H1 (cell line): ENCODE results near the gene ADCY3. TPM values are rescaled to one million over a fixed set of nuclear protein-coding genes. Genes with fewer than 3 reads are reported as not detected.
A peak's percentile ranks its signal among the peaks of the same experiment; 100 is the strongest.

Source experiments
- CTCF ChIA-PET: fragments of 300-600 bp; sonication (Branson Sonifier 250); formaldehyde crosslinking; loops from one replicate; lab custom pipeline; 2021; ENCODE audit not compliant: partially characterized antibody; lab: Charles Lee
- POLR2A ChIA-PET: fragments of 300-600 bp; sonication (Branson Sonifier 250); formaldehyde crosslinking; loops from one replicate; lab custom pipeline; 2021; ENCODE audit warnings: inconsistent platforms; ENCODE audit not compliant: partially characterized antibody; lab: Charles Lee
- DNase-seq, 2 experiments: peaks; one replicate each; pipeline versions ENCODE4 v3.0.0 to v3.0.0-alpha.2; 2010 to 2022; ENCODE audit warnings: low spot score in 2 of 2, low read depth in 1 of 2, mixed read lengths in 1 of 2
- FAIRE-seq: peaks from 2 replicates; lab custom pipeline; 2011; peaks lifted over from hg19 to GRCh38; lab: Jason Lieb, UNC
- H2AFZ ChIP-seq: 2 replicates; pipeline ENCODE4 v1.8.1; 2012; ENCODE audit warnings: low read length, inconsistent platforms
- H2AK5ac ChIP-seq: 2 replicates; pipeline ENCODE4 v1.6.1; 2013; ENCODE audit warnings: low read depth, low read length
- H2BK120ac ChIP-seq: replicated peaks from 2 replicates; pipeline ENCODE3; 2013; ENCODE audit warnings: low read depth, low read length, inconsistent platforms
- H2BK12ac ChIP-seq: 2 replicates; pipeline ENCODE4 v1.6.1; 2013; ENCODE audit warnings: low read depth, low read length
- H2BK15ac ChIP-seq: 2 replicates; pipeline ENCODE4 v1.6.1; 2013; ENCODE audit warnings: low read length
- H2BK20ac ChIP-seq: 2 replicates; pipeline ENCODE4 v1.6.1; 2013; ENCODE audit warnings: low read length
- H2BK5ac ChIP-seq: 2 replicates; pipeline ENCODE4 v1.6.1; 2013; ENCODE audit warnings: low read depth, low read length
- H3K14ac ChIP-seq: 2 replicates; pipeline ENCODE4 v1.6.1; 2013; ENCODE audit warnings: inconsistent platforms; ENCODE audit not compliant: insufficient read length
- H3K18ac ChIP-seq: 2 replicates; pipeline ENCODE4 v1.6.1; 2013; ENCODE audit warnings: low read length; ENCODE audit errors: extremely low read depth
- H3K23ac ChIP-seq: 2 replicates; pipeline ENCODE4 v1.6.1; 2013; ENCODE audit warnings: inconsistent platforms; ENCODE audit not compliant: insufficient read length
- H3K23me2 ChIP-seq: 2 replicates; pipeline ENCODE4 v1.6.1; 2013; ENCODE audit warnings: low read depth, low read length
- H3K27ac ChIP-seq: 2 replicates; pipeline ENCODE4 v1.6.1; 2011; ENCODE audit warnings: low read depth, low read length, inconsistent platforms
- H3K27me3 ChIP-seq, 4 experiments: replicated peaks in 1 of 4; 1 replicate in 1 of 4; 2 replicates in 3 of 4; pipeline versions ENCODE4 v1.6.1 to v1.8.1; 2011 to 2013; ENCODE audit warnings: low read length in 3 of 4, mild to moderate bottlenecking in 3 of 4, inconsistent platforms in 2 of 4, mixed read lengths in 2 of 4, moderate library complexity in 1 of 4; ENCODE audit not compliant: control insufficient read depth in 3 of 4, insufficient read depth in 3 of 4; ENCODE audit errors: extremely low read depth in 1 of 4
- H3K36me3 ChIP-seq, 4 experiments: 2 replicates each; pipeline versions ENCODE4 v1.6.1 to v1.8.1; 2011 to 2013; ENCODE audit warnings: mild to moderate bottlenecking in 4 of 4, low read length in 3 of 4, moderate library complexity in 2 of 4, control low read depth in 1 of 4, inconsistent platforms in 1 of 4; ENCODE audit not compliant: insufficient read depth in 4 of 4, control insufficient read depth in 2 of 4
- H3K4ac ChIP-seq: replicated peaks from 2 replicates; pipeline ENCODE3; 2013; ENCODE audit warnings: low read length, low read depth, mixed read lengths, inconsistent platforms; ENCODE audit not compliant: insufficient read length
- H3K4me1 ChIP-seq, 4 experiments: replicated peaks in 1 of 4; 1 replicate in 1 of 4; 2 replicates in 3 of 4; pipeline versions ENCODE4 v1.6.1 to v1.8.1; 2011 to 2013; ENCODE audit warnings: low read length in 3 of 4, inconsistent platforms in 2 of 4, mixed read lengths in 1 of 4; ENCODE audit not compliant: insufficient read depth in 4 of 4, control insufficient read depth in 3 of 4
- H3K4me2 ChIP-seq, 2 experiments: 2 replicates each; pipeline versions ENCODE4 v1.6.1 to v1.8.1; 2011 to 2013; ENCODE audit warnings: low read depth in 2 of 2, low read length in 2 of 2, control low read depth in 1 of 2, inconsistent platforms in 1 of 2, mild to moderate bottlenecking in 1 of 2; ENCODE audit not compliant: insufficient read depth in 1 of 2
- H3K4me3 ChIP-seq, 4 experiments: fragments of 200-600, 300-600 bp in 1 of 4; sonication (generic), shearing (Covaris generic), sonication (Bioruptor Twin) in 1 of 4; 2 replicates each; pipeline versions ENCODE4 v1.5.1 to v1.8.1; 2011 to 2016; ENCODE audit warnings: low read length in 4 of 4, low read depth in 3 of 4, control low read depth in 2 of 4, inconsistent platforms in 2 of 4, mild to moderate bottlenecking in 2 of 4, mixed read lengths in 1 of 4, moderate library complexity in 1 of 4; ENCODE audit not compliant: insufficient read depth in 2 of 4; ENCODE audit errors: extremely low read depth in 1 of 4
- H3K56ac ChIP-seq: replicated peaks from 2 replicates; pipeline ENCODE3; 2013; ENCODE audit warnings: low read depth, mild to moderate bottlenecking, mixed read lengths, low read length, inconsistent platforms; ENCODE audit not compliant: insufficient read length
- H3K79me1 ChIP-seq: 2 replicates; pipeline ENCODE4 v1.6.1; 2013; ENCODE audit warnings: low read depth, low read length, control low read depth
- H3K79me2 ChIP-seq, 2 experiments: 2 replicates each; pipeline versions ENCODE4 v1.6.1 to v1.8.1; 2012 to 2013; ENCODE audit warnings: low read length in 2 of 2, mild to moderate bottlenecking in 2 of 2, inconsistent platforms in 1 of 2; ENCODE audit not compliant: insufficient read depth in 2 of 2, control insufficient read depth in 1 of 2
- H3K9ac ChIP-seq, 4 experiments: replicated peaks in 1 of 4; 1 replicate in 1 of 4; 2 replicates in 3 of 4; pipeline versions ENCODE4 v1.6.1 to v1.8.1; 2011 to 2013; ENCODE audit warnings: low read depth in 3 of 4, low read length in 3 of 4, control low read depth in 2 of 4, mild to moderate bottlenecking in 2 of 4, moderate library complexity in 2 of 4, inconsistent platforms in 1 of 4; ENCODE audit errors: extremely low read depth in 1 of 4
- H3K9me3 ChIP-seq, 2 experiments: 2 replicates each; pipeline versions ENCODE4 v1.6.1 to v1.8.1; 2012 to 2013; ENCODE audit warnings: mild to moderate bottlenecking in 2 of 2, moderate library complexity in 2 of 2, control low read depth in 1 of 2, inconsistent platforms in 1 of 2, low read depth in 1 of 2, low read length in 1 of 2, mixed read lengths in 1 of 2; ENCODE audit not compliant: insufficient read depth in 2 of 2
- H4K20me1 ChIP-seq, 2 experiments: replicated peaks in 1 of 2; 2 replicates each; pipeline versions ENCODE3 to v1.8.1; 2011 to 2013; ENCODE audit warnings: inconsistent platforms in 2 of 2, low read length in 2 of 2, mild to moderate bottlenecking in 1 of 2; ENCODE audit not compliant: insufficient read depth in 2 of 2, control insufficient read depth in 1 of 2
- H4K5ac ChIP-seq: 2 replicates; pipeline ENCODE4 v1.6.1; 2013; ENCODE audit warnings: low read length, low read depth, mixed read lengths, inconsistent platforms; ENCODE audit not compliant: insufficient read length
- H4K8ac ChIP-seq: 2 replicates; pipeline ENCODE4 v1.8.0; 2013; ENCODE audit warnings: mild to moderate bottlenecking, moderate library complexity, low read length, inconsistent platforms; ENCODE audit not compliant: insufficient read depth; ENCODE audit errors: extremely low read depth
- H4K91ac ChIP-seq: replicated peaks from 2 replicates; pipeline ENCODE3; 2013; ENCODE audit warnings: low read length, mixed read lengths, inconsistent platforms; ENCODE audit not compliant: insufficient read length
- BACH1 ChIP-seq: IDR thresholded peaks from 2 replicates; pipeline ENCODE4 v1.6.1; 2012; ENCODE audit warnings: low read length, improper control_type of control experiment
- CTBP2 ChIP-seq: IDR thresholded peaks from 2 replicates; pipeline ENCODE4 v1.7.0; 2011; ENCODE audit warnings: borderline replicate concordance, mild to moderate bottlenecking, moderate library complexity, mixed read lengths, low read length; ENCODE audit not compliant: insufficient read depth, insufficient read length
- TAF7 ChIP-seq: optimal IDR thresholded peaks from 2 replicates; pipeline ENCODE3; 2011; ENCODE audit warnings: low read depth, mild to moderate bottlenecking, inconsistent platforms, low read length, moderate library complexity, borderline replicate concordance
- WGBS, 2 experiments: shearing (Covaris generic) in 1 of 2; methylation state at CpG; one replicate each; pipeline versions ENCODE4 v1.1.6 to v1.1.7; 2013 to 2015; ENCODE audit warnings: low lambda C conversion rate in 2 of 2, mixed read lengths in 2 of 2, inconsistent platforms in 1 of 2, low coverage in 1 of 2, missing lambda C conversion rate in 1 of 2; ENCODE audit not compliant: insufficient replicate concordance in 2 of 2, insufficient coverage in 1 of 2, insufficient read length in 1 of 2; ENCODE audit errors: extremely low coverage in 1 of 2, missing lambda C conversion rate in 1 of 2; 5-methylcytosine and 5-hydroxymethylcytosine counted together
- polyA plus RNA-seq, 7 experiments: library from polyadenylated mRNA; depleted of rRNA in 3 of 7; stranded (reverse) in 5 of 7; unstranded in 2 of 7; fragments of >200 nt in 5 of 7; fragments of 200-250 nt in 2 of 7; gene quantifications; 1 replicate in 5 of 7; 2 replicates in 1 of 7; 4 replicates in 1 of 7; pipeline versions ENCODE4 v1.2.1 to v1.2.3, GENCODE V29; 2011 to 2013; ENCODE audit warnings: missing spikeins in 2 of 7, mixed read lengths in 2 of 7
- total RNA-seq: library from RNA; stranded (reverse); fragmentation: NEBNext Ultra II Directional; extraction: Animal tissue kit (Norgen Biotek cat#: 25700); gene quantifications from 2 replicates; pipeline ENCODE4 v1.2.1, GENCODE V29; 2021

Gene ADCY3
- total and polyA plus RNA-seq, 2 of the 8 experiments (the other 6 are each of a cell fraction or from before 2014, with no cell fraction given), result 45.1 to 52.9 TPM

DNA sequence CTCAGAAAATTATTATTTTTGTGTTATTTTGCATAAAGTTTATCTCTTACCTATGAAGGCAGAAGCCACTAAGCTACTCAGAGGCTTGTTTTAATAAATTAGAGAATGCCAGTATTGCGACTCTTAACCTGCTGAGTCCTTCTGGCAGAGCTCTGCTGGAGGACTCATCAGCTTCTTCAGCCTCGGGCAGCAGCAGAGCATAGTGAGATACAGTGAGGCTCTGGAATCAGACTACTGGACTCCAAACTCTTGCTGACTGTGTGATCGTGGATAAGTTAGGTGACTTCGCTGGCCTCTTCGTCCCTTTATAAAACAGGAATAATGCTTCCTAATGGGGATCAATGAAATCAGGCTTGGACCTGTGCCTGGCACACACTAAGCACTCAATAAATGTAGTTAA is 128.6 kb downstream of the ADCY3 start:
- H2BK120ac ChIP-seq, result no peak overlapping the region
- H3K18ac ChIP-seq, result no peak overlapping the region
- H2AFZ ChIP-seq, result no peak overlapping the region
- no peak overlapping the region for H3K23ac ChIP-seq
- no peak overlapping the region for H2BK20ac ChIP-seq
- H3K56ac ChIP-seq, result no peak overlapping the region
- no peak overlapping the region for H4K8ac ChIP-seq
- no peaks in the 10 kb centered on the region for H4K20me1 ChIP-seq
- H3K4ac ChIP-seq, result no peak overlapping the region
- H3K79me2 ChIP-seq, result peaks cover 10 to 29% of the 10 kb centered on the region in 2 experiments
- peak overlapping the region; percentile 88 to 93; a peak in 2 of 4 replicates for H3K4me2 ChIP-seq
- DNase-seq (no peak), FAIRE-seq (no peak)
- no peak for TF ChIP-seq TAF7
- no peak for TF ChIP-seq CTBP2
- no peak for TF ChIP-seq BACH1
- ChIA-PET CTCF (interaction anchor here (0.6 to 4.0 kb wide), 20 partner anchors 12 to 1088 kb away, joined by 3 to 37 read pairs (median 4); no protein-coding TSS in a partner anchor), POLR2A (interaction anchor here (0.8 to 1.1 kb wide), 2 partner anchors 19 to 31 kb away, joined by 3 read pairs; no protein-coding TSS in a partner anchor)
- H3K4me1 ChIP-seq, result peaks cover 0 to 7% (median 6%) of the 10 kb centered on the region in 4 experiments; a peak in 4 of 7 replicates
- H3K36me3 ChIP-seq, result peaks cover 0 to 11% (median 1%) of the 10 kb centered on the region in 4 experiments; a peak in 3 of 8 replicates
- 0 out of 2 replicates have a peak overlapping the region, but pooled peaks have one; percentile 25 for H2BK15ac ChIP-seq
- peaks cover 8% of the 10 kb centered on the region; the same call in 1 of the 2 replicates for H3K23me2 ChIP-seq
- H2AK5ac ChIP-seq, result no peak overlapping the region
- no peak overlapping the region for H3K27ac ChIP-seq
- no peaks in the 10 kb centered on the region for H3K27me3 ChIP-seq
- no peak overlapping the region for H4K5ac ChIP-seq
- 82% methylated on average over 5 of the region's 5 CpGs; no CpG with 5 or more reads in 1 of the 2 experiments for WGBS, 2 experiments
- no peak overlapping the region; the same call in 1 of the 2 replicates for H2BK12ac ChIP-seq
- H4K91ac ChIP-seq, result no peak overlapping the region
- no peak overlapping the region for H2BK5ac ChIP-seq
- H3K9ac ChIP-seq, result no peak overlapping the region
- no peak overlapping the region for H3K14ac ChIP-seq
- no peaks in the 10 kb centered on the region for H3K9me3 ChIP-seq
- H3K4me3 ChIP-seq, result 0 out of 8 replicates have a peak overlapping the region, but pooled peaks of 1 of the 4 experiments have one; percentile 0
- peaks cover 8% of the 10 kb centered on the region for H3K79me1 ChIP-seq
